ENCODE results near the gene TTC23L.
A peak's percentile ranks its signal among the peaks of the same experiment; 100 is the strongest.
"Not testable (repeated sequence)": the region's sequence is repeated elsewhere in the genome, so short reads cannot be mapped to it uniquely, and the experiment has no call there.

The TTC23L gene

DNA sequence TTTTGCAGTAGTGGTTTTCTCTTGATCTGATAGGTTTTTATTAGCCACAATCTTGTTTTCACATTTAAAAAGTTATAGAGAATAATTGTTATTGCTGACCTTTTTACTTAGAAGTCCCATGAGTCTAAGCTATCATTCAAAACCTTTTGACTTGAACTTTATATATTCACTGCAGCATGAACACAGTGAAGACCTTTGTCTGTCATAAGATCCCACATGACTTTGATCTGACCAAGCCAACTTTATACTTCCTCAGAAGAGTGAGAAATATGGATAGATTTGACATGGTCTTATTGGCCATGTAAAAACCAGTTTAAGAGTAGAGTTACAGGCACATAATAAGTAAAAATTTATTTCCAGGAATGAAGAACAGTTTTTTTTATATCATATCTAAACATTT is 42.3 kb downstream of the TTC23L start:
- no peak for DNase-seq

DNA sequence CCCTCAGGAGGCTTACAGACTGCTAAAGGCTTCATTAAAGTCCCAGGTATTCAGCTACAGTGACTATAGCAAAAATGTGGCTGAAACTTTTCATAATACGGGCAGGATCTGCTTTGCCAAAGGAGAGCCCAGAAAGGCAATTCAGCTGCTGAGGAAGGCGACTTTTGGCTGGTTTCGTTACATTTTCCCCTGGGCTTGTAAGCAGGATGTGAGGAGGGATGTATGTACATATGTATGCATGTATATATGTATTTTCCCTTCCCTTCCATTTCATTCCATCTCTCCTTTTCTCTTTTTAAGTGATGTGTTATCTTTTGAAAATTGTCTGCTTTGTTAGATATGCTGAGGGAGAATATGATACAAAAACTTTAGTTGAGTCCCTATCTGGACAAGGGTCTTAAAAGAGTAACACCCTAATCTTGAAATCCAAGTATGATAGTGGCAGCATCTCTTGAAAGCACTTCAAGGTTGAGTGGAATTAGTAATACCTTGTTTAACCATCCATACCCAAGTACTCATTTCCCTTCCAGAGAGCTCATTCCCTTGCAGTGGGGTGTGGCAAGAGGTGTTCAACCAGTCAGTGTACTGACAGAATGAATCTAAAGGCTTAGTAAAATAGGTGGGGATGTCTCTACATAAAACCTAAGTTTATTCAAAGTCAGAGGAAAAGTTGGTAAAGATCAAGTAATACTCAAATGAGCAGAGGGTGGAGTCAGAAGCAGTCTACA is 47.6 kb downstream of the TTC23L start:
- no peak for DNase-seq

DNA sequence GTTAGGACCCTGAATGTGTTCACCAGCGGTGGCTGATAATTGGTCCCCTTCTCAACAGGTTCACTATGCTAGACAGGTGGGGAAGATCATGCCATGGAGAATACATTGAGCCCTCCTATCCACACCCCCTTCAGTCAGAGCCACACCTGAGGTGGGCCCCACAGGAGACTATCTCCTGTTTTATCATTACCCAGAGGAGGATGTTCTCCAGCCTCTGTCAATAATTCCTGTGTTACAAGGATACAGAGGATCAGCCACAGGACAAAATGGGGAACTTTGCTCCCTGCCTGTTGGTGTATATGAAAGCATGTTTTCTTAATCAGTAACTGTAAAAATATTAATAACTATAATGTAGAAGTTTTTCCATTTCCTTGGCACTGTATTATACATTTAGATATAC is 50.4 kb downstream of the TTC23L start:
- no peak for DNase-seq

DNA sequence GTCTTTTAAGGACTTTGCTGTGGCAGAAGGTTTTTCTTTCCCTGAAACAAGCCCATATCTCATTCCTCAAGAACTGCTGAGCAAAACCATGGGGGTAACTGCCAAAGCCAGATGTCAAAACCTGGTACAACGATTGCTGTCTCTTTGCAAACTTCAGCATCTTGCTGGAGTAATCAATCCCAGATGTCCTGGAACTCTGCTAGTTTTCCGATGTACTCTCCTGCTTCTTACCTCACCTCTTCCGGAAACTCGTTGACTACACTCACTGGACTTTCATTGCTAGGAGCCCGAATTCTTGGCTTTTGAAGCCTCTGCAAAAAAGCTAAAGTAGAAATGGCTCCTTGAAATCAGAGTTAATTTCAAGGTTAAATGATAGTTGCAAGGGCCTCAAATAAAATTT is 53.0 kb downstream of the TTC23L start:
- DNase-seq: peak; percentile 77

GRCh38 chr5:34892414-34892813 is 53.5 kb downstream of the TTC23L start:
- DNase-seq: no peak

DNA sequence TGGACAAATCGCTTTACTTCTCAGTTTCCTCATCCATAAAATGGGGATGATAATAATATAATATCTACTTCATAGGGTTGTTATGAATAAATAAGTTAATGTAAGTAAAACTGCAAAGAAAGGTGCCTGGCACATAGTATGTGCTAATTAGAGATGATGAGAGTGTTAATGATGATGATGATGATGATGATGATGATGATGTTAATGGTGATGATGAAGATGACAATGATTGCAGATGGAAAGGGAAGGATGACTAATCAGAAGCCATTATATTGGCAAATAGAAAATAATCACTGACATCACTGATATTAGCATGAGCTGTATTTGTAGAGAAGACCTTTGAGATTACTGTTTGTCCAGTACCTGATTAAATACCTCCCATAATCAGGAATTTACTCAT is 55.8 kb downstream of the TTC23L start:
- no peak for DNase-seq

- no peak for DNase-seq
Measured at GRCh38 chr5:34895641-34896419, 56.9 kb downstream of the TTC23L start.

DNA sequence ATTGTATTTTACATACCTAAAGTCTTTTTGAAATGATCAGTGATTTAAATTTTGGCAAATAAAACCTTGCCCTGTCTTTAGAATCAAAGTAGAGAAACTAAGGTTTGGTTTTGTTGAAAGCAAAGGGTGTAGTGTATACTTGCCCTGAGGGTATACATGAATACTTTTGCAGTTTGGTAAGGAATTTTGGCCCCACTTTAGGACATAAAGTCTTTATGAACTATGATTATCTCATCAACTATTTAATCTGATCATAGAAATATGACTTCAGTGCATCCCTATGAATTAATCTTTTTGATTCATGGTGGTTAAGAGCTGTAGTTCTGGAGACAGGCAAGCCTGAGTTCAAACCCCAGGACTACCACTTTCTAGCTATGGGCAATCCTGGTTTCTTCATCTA is 58.7 kb downstream of the TTC23L start:
- DNase-seq: no peak

GRCh38 chr5:34898258-34898895 is 59.4 kb downstream of the TTC23L start:
- DNase-seq: peak; percentile 77

GRCh38 chr5:34899066-34899465 is 60.1 kb downstream of the TTC23L start:
- DNase-seq: no peak

DNA sequence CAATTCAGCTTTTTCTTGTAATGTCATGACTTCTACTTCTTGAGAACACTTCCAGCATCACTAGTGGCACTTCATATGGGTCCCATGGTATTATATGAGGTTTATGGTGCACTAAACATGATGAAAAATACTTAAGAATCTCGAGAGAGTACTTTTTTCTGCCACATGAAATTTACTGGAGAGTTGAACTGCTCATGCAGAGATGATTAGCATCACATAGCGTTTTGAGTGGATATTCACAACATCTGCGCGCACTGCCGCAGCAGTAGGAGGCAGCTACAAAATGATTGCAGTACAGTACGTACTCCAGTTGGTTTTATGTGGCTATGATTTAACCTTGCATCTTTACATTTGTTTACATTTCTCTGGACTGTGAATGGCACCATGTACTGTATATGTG is 61.7 kb downstream of the TTC23L start:
- no peak for DNase-seq

- no peak for DNase-seq
Measured at GRCh38 chr5:34903260-34903659, 64.3 kb downstream of the TTC23L start.

DNA sequence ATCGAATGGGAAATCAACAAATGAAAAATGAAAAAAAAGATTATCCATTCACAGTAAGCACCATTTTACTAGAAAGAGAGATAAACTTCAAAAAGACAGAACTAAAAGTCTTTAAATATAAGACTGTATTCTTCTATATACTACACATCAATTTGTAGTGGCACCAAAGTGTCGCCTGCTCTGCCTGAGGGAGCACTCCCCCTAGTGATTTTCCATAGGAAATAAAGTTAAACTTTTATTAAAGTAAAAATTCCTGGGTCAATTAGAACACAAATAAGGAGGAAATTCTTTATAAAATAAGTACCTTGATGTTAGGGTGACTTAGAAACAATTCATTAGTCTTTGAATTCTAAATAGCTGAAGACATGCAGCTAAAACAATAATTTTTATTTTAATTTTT is 66.6 kb downstream of the TTC23L start:
- DNase-seq: no peak

- no peak for DNase-seq
Measured at GRCh38 chr5:34913072-34913471, 74.1 kb downstream of the TTC23L start.

- peak; percentile 47 for DNase-seq
Measured at GRCh38 chr5:34914671-34915138, 75.7 kb downstream of the TTC23L start.

DNA sequence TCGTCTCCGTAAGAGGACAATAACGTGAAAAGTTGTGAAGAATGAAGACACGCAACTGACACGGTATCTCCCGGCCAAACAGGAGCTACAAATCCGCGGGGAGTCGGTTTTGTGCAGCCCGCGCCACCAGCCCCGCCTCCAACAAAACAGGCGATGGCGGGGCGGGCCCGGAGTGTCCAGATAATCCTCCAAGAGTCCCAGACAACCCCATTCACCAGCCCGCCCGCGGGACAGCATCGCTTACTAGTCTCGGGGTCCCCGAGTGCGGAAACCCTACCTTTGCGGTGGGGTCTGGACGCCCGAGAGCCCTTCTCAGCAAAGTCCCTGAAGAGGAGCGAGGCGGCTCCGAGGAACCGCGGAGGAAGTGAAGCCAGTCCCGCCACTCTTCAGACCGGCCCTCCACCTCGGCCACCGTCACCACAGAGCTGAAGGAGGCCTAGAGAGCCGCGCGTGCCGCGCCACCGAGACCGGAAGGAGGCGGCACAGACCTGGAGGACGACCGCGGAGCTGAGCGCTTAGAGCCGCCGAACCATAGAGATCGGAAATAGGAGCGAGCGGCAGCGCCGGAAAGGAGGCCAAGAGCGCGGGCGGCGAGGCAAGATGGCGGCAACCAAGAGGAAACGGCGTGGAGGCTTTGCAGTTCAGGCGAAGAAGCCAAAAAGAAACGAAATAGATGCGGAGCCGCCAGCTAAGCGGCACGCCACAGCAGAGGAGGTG is 76.3 kb downstream of the TTC23L start, which contains the start of the genes BRIX1 and RAD1:
BRIX1 (plus strand) TSS at position 573 of the 717 bp plus-strand sequence; CDS start at position 601, 28 bp downstream.
RAD1 (minus strand) TSS at position 366 of the 717 bp plus-strand sequence. CDS start 612 bp downstream, outside the sequence.
- DNase-seq: peak; percentile 97

GRCh38 chr5:34915856-34916192 is 76.9 kb downstream of the TTC23L start:
- DNase-seq: no peak

DNA sequence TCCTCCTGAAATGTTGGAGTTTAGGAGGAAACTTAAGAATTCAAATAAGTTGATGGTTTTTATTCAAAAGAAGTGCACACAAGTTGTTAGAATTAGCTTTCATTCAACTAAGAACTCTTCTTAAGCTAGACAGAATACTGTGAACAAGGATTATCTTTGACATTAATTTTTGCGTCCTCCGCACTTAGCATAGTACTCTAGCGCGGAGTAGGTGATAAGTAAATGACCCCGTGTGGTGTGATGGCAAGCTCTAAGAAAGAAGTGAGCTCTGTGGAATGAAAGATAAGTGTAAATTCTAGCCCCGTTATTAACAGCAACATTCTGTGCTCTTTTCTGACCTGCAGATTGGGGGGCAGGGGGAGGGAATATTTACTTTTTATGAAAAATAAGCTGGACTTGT is 77.6 kb downstream of the TTC23L start:
- DNase-seq: no peak

GRCh38 chr5:34918025-34918424 is 79.1 kb downstream of the TTC23L start:
- no peak for DNase-seq

GRCh38 chr5:34919077-34919476 is 80.1 kb downstream of the TTC23L start:
- no peak for DNase-seq

GRCh38 chr5:34923256-34923655 is 84.3 kb downstream of the TTC23L start:
- DNase-seq: not testable (repeated sequence)

DNA sequence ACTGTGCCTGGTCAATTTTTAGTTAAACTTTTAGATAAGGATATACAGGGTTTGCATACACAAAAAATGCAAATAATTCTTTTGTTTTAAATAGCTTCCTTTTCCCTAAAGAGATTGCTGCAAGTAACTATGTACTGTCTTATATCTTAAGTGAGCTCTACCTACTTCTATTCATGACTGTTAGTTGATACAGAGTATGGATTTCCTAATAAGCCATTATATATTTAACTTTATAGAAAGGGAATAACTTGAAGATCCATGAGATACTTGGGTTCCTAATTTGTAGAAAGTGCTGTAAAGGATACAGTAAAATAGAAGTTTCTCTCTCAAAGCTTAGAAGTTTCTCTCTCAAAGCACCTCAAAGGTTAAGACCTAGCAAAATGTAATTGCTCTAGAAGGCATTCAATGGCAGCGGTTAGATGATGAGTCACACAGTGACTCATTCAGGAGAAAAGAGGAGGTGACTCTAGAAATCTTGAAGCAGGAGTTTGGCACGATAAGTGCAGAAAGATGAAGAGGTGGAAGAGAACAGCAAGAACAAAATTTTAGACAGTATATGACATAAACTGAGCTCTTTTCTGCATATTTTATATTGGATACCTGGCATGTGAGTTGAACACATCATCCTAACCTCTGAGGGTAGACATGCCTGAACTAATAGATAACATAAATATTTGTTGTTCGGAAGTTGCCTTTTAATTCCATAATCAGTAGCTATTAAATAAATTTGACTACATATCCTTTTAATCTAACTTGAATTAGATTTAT is 84.9 kb downstream of the TTC23L start:
- no peak for DNase-seq

Measured in left hindlimb (tissue), 1 donor.